H1 (cell line): ENCODE results near the gene SLIT3. TPM values are rescaled to one million over a fixed set of nuclear protein-coding genes. Genes with fewer than 3 reads are reported as not detected.

Experiments
- CTCF ChIA-PET: fragments of 300-600 bp; sonication (Branson Sonifier 250); formaldehyde crosslinking; loops from one replicate; lab custom pipeline; 2021; ENCODE audit not compliant: partially characterized antibody; lab: Charles Lee
- POLR2A ChIA-PET: fragments of 300-600 bp; sonication (Branson Sonifier 250); formaldehyde crosslinking; loops from one replicate; lab custom pipeline; 2021; ENCODE audit warnings: inconsistent platforms; ENCODE audit not compliant: partially characterized antibody; lab: Charles Lee
- DNase-seq, 2 experiments: peaks; one replicate each; pipeline versions ENCODE4 v3.0.0 to v3.0.0-alpha.2; 2010 to 2022; ENCODE audit warnings: low spot score in 2 of 2, low read depth in 1 of 2, mixed read lengths in 1 of 2
- FAIRE-seq: peaks from 2 replicates; lab custom pipeline; 2011; peaks lifted over from hg19 to GRCh38; lab: Jason Lieb, UNC
- H2AFZ ChIP-seq: 2 replicates; pipeline ENCODE4 v1.8.1; 2012; ENCODE audit warnings: low read length, inconsistent platforms
- H2AK5ac ChIP-seq: 2 replicates; pipeline ENCODE4 v1.6.1; 2013; ENCODE audit warnings: low read depth, low read length
- H2BK120ac ChIP-seq: replicated peaks from 2 replicates; pipeline ENCODE3; 2013; ENCODE audit warnings: low read depth, low read length, inconsistent platforms
- H2BK12ac ChIP-seq: 2 replicates; pipeline ENCODE4 v1.6.1; 2013; ENCODE audit warnings: low read depth, low read length
- H2BK15ac ChIP-seq: 2 replicates; pipeline ENCODE4 v1.6.1; 2013; ENCODE audit warnings: low read length
- H2BK20ac ChIP-seq: 2 replicates; pipeline ENCODE4 v1.6.1; 2013; ENCODE audit warnings: low read length
- H2BK5ac ChIP-seq: 2 replicates; pipeline ENCODE4 v1.6.1; 2013; ENCODE audit warnings: low read depth, low read length
- H3K14ac ChIP-seq: 2 replicates; pipeline ENCODE4 v1.6.1; 2013; ENCODE audit warnings: inconsistent platforms; ENCODE audit not compliant: insufficient read length
- H3K18ac ChIP-seq: 2 replicates; pipeline ENCODE4 v1.6.1; 2013; ENCODE audit warnings: low read length; ENCODE audit errors: extremely low read depth
- H3K23ac ChIP-seq: 2 replicates; pipeline ENCODE4 v1.6.1; 2013; ENCODE audit warnings: inconsistent platforms; ENCODE audit not compliant: insufficient read length
- H3K23me2 ChIP-seq: 2 replicates; pipeline ENCODE4 v1.6.1; 2013; ENCODE audit warnings: low read depth, low read length
- H3K27ac ChIP-seq: 2 replicates; pipeline ENCODE4 v1.6.1; 2011; ENCODE audit warnings: low read depth, low read length, inconsistent platforms
- H3K27me3 ChIP-seq, 4 experiments: replicated peaks in 1 of 4; 1 replicate in 1 of 4; 2 replicates in 3 of 4; pipeline versions ENCODE4 v1.6.1 to v1.8.1; 2011 to 2013; ENCODE audit warnings: low read length in 3 of 4, mild to moderate bottlenecking in 3 of 4, inconsistent platforms in 2 of 4, mixed read lengths in 2 of 4, moderate library complexity in 1 of 4; ENCODE audit not compliant: control insufficient read depth in 3 of 4, insufficient read depth in 3 of 4; ENCODE audit errors: extremely low read depth in 1 of 4
- H3K36me3 ChIP-seq, 4 experiments: 2 replicates each; pipeline versions ENCODE4 v1.6.1 to v1.8.1; 2011 to 2013; ENCODE audit warnings: mild to moderate bottlenecking in 4 of 4, low read length in 3 of 4, moderate library complexity in 2 of 4, control low read depth in 1 of 4, inconsistent platforms in 1 of 4; ENCODE audit not compliant: insufficient read depth in 4 of 4, control insufficient read depth in 2 of 4
- H3K4ac ChIP-seq: replicated peaks from 2 replicates; pipeline ENCODE3; 2013; ENCODE audit warnings: low read length, low read depth, mixed read lengths, inconsistent platforms; ENCODE audit not compliant: insufficient read length
- H3K4me1 ChIP-seq, 4 experiments: replicated peaks in 1 of 4; 1 replicate in 1 of 4; 2 replicates in 3 of 4; pipeline versions ENCODE4 v1.6.1 to v1.8.1; 2011 to 2013; ENCODE audit warnings: low read length in 3 of 4, inconsistent platforms in 2 of 4, mixed read lengths in 1 of 4; ENCODE audit not compliant: insufficient read depth in 4 of 4, control insufficient read depth in 3 of 4
- H3K4me2 ChIP-seq, 2 experiments: 2 replicates each; pipeline versions ENCODE4 v1.6.1 to v1.8.1; 2011 to 2013; ENCODE audit warnings: low read depth in 2 of 2, low read length in 2 of 2, control low read depth in 1 of 2, inconsistent platforms in 1 of 2, mild to moderate bottlenecking in 1 of 2; ENCODE audit not compliant: insufficient read depth in 1 of 2
- H3K4me3 ChIP-seq, 4 experiments: fragments of 200-600, 300-600 bp in 1 of 4; sonication (generic), shearing (Covaris generic), sonication (Bioruptor Twin) in 1 of 4; 2 replicates each; pipeline versions ENCODE4 v1.5.1 to v1.8.1; 2011 to 2016; ENCODE audit warnings: low read length in 4 of 4, low read depth in 3 of 4, control low read depth in 2 of 4, inconsistent platforms in 2 of 4, mild to moderate bottlenecking in 2 of 4, mixed read lengths in 1 of 4, moderate library complexity in 1 of 4; ENCODE audit not compliant: insufficient read depth in 2 of 4; ENCODE audit errors: extremely low read depth in 1 of 4
- H3K56ac ChIP-seq: replicated peaks from 2 replicates; pipeline ENCODE3; 2013; ENCODE audit warnings: low read depth, mild to moderate bottlenecking, mixed read lengths, low read length, inconsistent platforms; ENCODE audit not compliant: insufficient read length
- H3K79me1 ChIP-seq: 2 replicates; pipeline ENCODE4 v1.6.1; 2013; ENCODE audit warnings: low read depth, low read length, control low read depth
- H3K79me2 ChIP-seq, 2 experiments: 2 replicates each; pipeline versions ENCODE4 v1.6.1 to v1.8.1; 2012 to 2013; ENCODE audit warnings: low read length in 2 of 2, mild to moderate bottlenecking in 2 of 2, inconsistent platforms in 1 of 2; ENCODE audit not compliant: insufficient read depth in 2 of 2, control insufficient read depth in 1 of 2
- H3K9ac ChIP-seq, 4 experiments: replicated peaks in 1 of 4; 1 replicate in 1 of 4; 2 replicates in 3 of 4; pipeline versions ENCODE4 v1.6.1 to v1.8.1; 2011 to 2013; ENCODE audit warnings: low read depth in 3 of 4, low read length in 3 of 4, control low read depth in 2 of 4, mild to moderate bottlenecking in 2 of 4, moderate library complexity in 2 of 4, inconsistent platforms in 1 of 4; ENCODE audit errors: extremely low read depth in 1 of 4
- H3K9me3 ChIP-seq, 2 experiments: 2 replicates each; pipeline versions ENCODE4 v1.6.1 to v1.8.1; 2012 to 2013; ENCODE audit warnings: mild to moderate bottlenecking in 2 of 2, moderate library complexity in 2 of 2, control low read depth in 1 of 2, inconsistent platforms in 1 of 2, low read depth in 1 of 2, low read length in 1 of 2, mixed read lengths in 1 of 2; ENCODE audit not compliant: insufficient read depth in 2 of 2
- H4K20me1 ChIP-seq, 2 experiments: replicated peaks in 1 of 2; 2 replicates each; pipeline versions ENCODE3 to v1.8.1; 2011 to 2013; ENCODE audit warnings: inconsistent platforms in 2 of 2, low read length in 2 of 2, mild to moderate bottlenecking in 1 of 2; ENCODE audit not compliant: insufficient read depth in 2 of 2, control insufficient read depth in 1 of 2
- H4K5ac ChIP-seq: 2 replicates; pipeline ENCODE4 v1.6.1; 2013; ENCODE audit warnings: low read length, low read depth, mixed read lengths, inconsistent platforms; ENCODE audit not compliant: insufficient read length
- H4K8ac ChIP-seq: 2 replicates; pipeline ENCODE4 v1.8.0; 2013; ENCODE audit warnings: mild to moderate bottlenecking, moderate library complexity, low read length, inconsistent platforms; ENCODE audit not compliant: insufficient read depth; ENCODE audit errors: extremely low read depth
- H4K91ac ChIP-seq: replicated peaks from 2 replicates; pipeline ENCODE3; 2013; ENCODE audit warnings: low read length, mixed read lengths, inconsistent platforms; ENCODE audit not compliant: insufficient read length
- CHD2 ChIP-seq: IDR thresholded peaks from 2 replicates; pipeline ENCODE4 v1.6.1; 2012; ENCODE audit warnings: low read length, improper control_type of control experiment
- EZH2 ChIP-seq: fragments of 200-600 bp; sonication (generic); IDR thresholded peaks from 2 replicates; pipeline ENCODE4 v1.7.1; 2012; ENCODE audit warnings: low read depth, mild to moderate bottlenecking, moderate library complexity, low read length, inconsistent platforms; ENCODE audit not compliant: severe bottlenecking
- HDAC2 ChIP-seq, 2 experiments: fragments of 300-600 bp in 1 of 2; sonication (generic) in 1 of 2; IDR thresholded peaks; 2 replicates each; pipeline ENCODE4 v1.6.1; 2011 to 2012; ENCODE audit warnings: low read depth in 2 of 2, low read length in 2 of 2, mild to moderate bottlenecking in 2 of 2, moderate library complexity in 2 of 2, borderline replicate concordance in 1 of 2, inconsistent platforms in 1 of 2
- HDAC6 ChIP-seq: IDR thresholded peaks from one replicate; pipeline ENCODE4 v1.7.1; 2012; ENCODE audit warnings: low read depth, mild to moderate bottlenecking, inconsistent platforms, low read length, moderate library complexity
- MAX ChIP-seq: IDR thresholded peaks from 2 replicates; pipeline ENCODE4 v1.6.1; 2012; ENCODE audit warnings: inconsistent platforms
- SP4 ChIP-seq: IDR thresholded peaks from 2 replicates; pipeline ENCODE4 v1.6.1; 2012; ENCODE audit warnings: low read length, inconsistent platforms
- WGBS, 2 experiments: shearing (Covaris generic) in 1 of 2; methylation state at CpG; one replicate each; pipeline versions ENCODE4 v1.1.6 to v1.1.7; 2013 to 2015; ENCODE audit warnings: low lambda C conversion rate in 2 of 2, mixed read lengths in 2 of 2, inconsistent platforms in 1 of 2, low coverage in 1 of 2, missing lambda C conversion rate in 1 of 2; ENCODE audit not compliant: insufficient replicate concordance in 2 of 2, insufficient coverage in 1 of 2, insufficient read length in 1 of 2; ENCODE audit errors: extremely low coverage in 1 of 2, missing lambda C conversion rate in 1 of 2; 5-methylcytosine and 5-hydroxymethylcytosine counted together
- polyA plus RNA-seq, 7 experiments: library from polyadenylated mRNA; depleted of rRNA in 3 of 7; stranded (reverse) in 5 of 7; unstranded in 2 of 7; fragments of >200 nt in 5 of 7; fragments of 200-250 nt in 2 of 7; gene quantifications; 1 replicate in 5 of 7; 2 replicates in 1 of 7; 4 replicates in 1 of 7; pipeline versions ENCODE4 v1.2.1 to v1.2.3, GENCODE V29; 2011 to 2013; ENCODE audit warnings: missing spikeins in 2 of 7, mixed read lengths in 2 of 7
- total RNA-seq: library from RNA; stranded (reverse); fragmentation: NEBNext Ultra II Directional; extraction: Animal tissue kit (Norgen Biotek cat#: 25700); gene quantifications from 2 replicates; pipeline ENCODE4 v1.2.1, GENCODE V29; 2021

Gene SLIT3
- total and polyA plus RNA-seq, 2 of the 8 experiments (the other 6 are each of a cell fraction or from before 2014, with no cell fraction given) = 1.1 to 1.2 TPM

GRCh38 chr5:168788786-168789185, 512.2 kb downstream of the SLIT3 start:
- Histone ChIP-seq H4K20me1 (no peaks in the 10 kb centered on the region), H3K27ac (no peak overlapping the region), H3K23me2 (no peaks in the 10 kb centered on the region), H3K56ac (no peak overlapping the region), H3K4me1 (peaks cover 0 to 10% (median 0%) of the 10 kb centered on the region in 4 experiments; a peak in 2 of 7 replicates), H3K23ac (no peak overlapping the region), H3K27me3 (no peaks in the 10 kb centered on the region), H2BK120ac (no peak overlapping the region), H3K18ac (no peak overlapping the region), H3K9me3 (no peaks in the 10 kb centered on the region), H3K4me3 (no peak overlapping the region), H2BK12ac (no peak overlapping the region), H2BK20ac (no peak overlapping the region), H3K79me2 (no peaks in the 10 kb centered on the region), H2BK5ac (no peak overlapping the region), H3K14ac (no peak overlapping the region), H2AFZ (no peak overlapping the region), H4K5ac (no peak overlapping the region), H2AK5ac (no peak overlapping the region), H4K91ac (no peak overlapping the region), H3K36me3 (no peaks in the 10 kb centered on the region), H3K79me1 (no peaks in the 10 kb centered on the region), H3K9ac (no peak overlapping the region), H3K4me2 (no peak overlapping the region), H2BK15ac (no peak overlapping the region), H3K4ac (no peak overlapping the region), H4K8ac (no peak overlapping the region)
- POLR2A ChIA-PET = no interaction called here
- no peak for DNase-seq
- WGBS, 2 experiments = 93% methylated on average over 2 of the region's 3 CpGs; no CpG with 5 or more reads in 1 of the 2 experiments
- CTCF ChIA-PET = no interaction called here
- TF ChIP-seq HDAC2 (IDR thresholded peaks at IDR 0.05; ENCODE audit: borderline replicate concordance in 1 of 2, low read depth in 2 of 2, low read length in 2 of 2) (no peak), CHD2 (no peak), SP4 (no peak), MAX (no peak), HDAC6 (no peak), EZH2 (no peak)
- no peak for FAIRE-seq
